Activated CD4-positive, alpha-beta T cell treated with anti-CD3 and anti-CD28 coated beads for 24 hours (primary cell): ENCODE results near the gene ADAMTSL4.

ENCODE experiments used
- DNase-seq, 2 donors: peaks; one replicate each; pipeline ENCODE4 v3.0.0-alpha.2; 2020; ENCODE audit warnings: low read depth in 2 of 2

ADAMTSL4 gene

DNA sequence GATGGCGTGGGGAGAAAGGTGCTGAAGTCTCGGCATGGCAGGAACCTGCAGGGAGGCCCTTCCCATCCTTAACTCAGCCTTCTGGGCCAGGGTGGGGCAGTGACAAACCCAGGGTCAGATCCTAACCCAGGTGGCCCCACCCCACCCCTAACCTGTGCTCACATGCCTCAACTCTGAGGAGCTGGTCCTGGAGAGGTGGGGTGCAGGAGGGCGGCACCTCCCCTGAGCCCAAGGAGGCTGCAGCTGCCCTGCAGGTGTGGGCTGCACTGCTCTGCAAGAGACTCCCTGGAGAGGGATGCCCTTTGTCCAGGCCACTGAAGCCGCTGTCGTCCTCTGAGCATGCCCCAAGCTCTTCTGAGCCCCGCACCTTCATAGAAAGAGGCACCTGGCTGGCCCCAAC, 15.2 kb upstream of the ADAMTSL4 start:
- no peak for DNase-seq

DNA sequence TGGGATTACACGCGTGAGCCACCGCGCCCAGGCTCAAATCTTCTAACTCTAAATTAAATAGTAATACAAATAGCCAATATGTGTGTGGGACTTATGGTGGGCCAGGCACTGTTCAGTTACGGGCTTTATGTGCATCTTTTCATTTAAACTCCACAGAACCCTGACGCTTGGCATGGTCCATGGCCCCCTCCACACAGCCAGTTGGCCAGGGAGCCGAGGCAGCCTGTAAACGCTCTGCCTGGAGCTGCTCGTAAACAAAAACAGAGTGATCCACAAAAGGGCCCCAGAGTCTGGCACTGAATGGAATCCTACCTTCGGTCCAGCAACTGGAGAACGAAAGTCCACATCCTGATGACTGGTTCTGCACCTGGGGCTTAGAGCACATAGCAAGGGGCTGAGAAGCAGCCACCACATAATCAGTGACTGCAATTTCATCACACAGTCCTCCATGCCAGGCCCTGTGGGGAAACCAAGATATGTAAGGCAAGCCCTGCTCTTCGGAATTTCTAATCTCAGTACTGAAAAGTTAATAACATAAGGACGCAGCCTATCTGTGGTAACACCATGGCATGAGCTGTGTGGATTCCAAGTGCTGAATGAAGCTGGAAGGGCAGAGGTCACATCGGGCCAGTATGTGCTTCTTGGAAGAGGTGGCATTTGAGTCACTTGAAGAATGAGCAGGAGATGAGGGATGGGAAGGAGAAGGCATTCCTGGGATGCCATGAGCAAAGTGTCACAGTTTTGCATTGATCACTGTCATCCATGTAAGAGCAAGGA, 13.5 kb upstream of the ADAMTSL4 start:
- no peak for DNase-seq

DNA sequence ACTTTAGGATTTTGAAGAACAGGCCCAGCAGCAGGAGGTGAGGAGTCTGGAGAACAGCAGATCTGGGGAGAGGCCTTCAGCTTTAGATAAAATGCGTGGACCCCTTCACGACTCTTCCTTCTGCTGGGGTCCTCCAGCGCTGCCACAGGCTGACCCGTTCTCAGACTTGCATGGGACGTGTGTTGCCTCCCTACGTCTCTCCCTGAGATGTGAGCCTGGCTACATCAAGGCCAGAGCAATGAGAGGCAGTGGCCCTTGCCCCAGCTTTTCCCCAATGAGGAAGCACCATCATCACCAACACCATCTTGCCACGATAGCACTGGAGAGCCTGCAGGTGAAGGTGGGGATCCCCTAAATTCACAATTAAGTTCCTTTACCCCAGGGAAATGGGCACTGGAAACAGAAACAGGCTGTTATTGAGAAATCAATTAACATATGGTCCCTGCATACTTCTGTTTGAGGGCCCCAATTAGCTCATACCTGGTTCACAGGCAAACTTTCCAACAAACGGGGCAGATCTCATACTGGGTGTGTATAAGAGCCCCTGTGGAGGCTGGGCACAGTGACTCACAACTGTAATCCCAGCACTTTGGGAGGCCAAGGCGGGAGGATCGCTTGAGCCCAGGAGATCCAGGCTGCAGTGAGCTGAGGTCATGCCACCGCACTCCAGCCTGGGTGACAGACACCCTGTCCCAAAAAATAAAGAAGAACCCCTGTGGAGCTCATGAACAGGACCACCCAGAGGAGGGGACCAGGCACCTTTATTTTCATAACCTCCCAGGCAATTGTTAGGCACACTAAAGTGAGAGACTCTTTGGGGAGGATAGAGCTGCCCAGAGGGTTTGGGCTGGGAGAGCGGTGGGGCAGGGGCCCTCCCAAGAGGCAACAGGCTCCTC, 12.1 kb upstream of the ADAMTSL4 start:
- DNase-seq: no peak

DNA sequence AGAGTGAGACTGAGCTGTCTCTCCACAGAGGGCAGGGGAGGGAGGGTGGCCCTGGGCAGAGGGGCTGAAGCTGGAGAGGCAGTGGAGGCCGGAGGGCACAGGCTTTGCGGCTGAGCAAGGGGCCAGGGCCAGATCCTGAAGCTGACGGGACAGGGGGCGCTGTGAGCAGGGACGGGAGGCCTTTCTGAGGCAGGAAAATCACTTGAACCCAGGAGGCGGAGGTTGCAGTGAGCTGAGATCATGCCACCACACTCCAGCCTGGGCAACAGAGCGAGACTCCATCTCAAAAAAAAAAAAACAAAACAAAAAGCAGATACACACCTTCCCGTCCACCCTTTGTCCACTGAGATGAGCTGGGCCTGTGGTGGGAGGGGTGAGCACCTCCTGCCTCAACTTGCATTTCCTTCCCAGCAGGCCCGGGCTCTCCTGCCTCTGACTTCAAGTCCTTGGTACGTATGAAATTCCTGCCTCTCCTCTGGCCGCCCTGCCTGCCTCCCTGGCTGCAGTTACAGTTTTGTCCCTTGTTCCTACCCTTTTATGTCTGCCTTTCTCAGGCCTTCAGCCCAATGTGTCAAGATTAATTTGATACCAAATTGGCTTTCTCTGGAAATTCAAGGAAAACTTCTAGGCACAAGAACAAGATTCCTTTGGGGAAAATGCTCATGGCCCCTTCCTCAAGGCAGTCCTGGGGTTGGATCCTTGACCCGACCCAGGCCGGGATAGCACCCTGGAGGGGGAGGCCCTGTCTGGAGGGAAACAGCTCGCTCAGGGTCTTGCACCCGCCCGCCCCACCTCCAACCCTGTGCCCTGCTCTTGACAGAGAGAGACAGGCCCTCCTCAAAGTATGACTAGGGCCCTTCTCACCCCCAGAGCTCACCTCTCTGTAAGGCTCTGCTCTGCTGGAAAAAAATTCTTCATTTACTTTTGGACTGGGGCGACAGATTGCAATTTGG, 11.2 kb upstream of the ADAMTSL4 start:
- no peak for DNase-seq

DNA sequence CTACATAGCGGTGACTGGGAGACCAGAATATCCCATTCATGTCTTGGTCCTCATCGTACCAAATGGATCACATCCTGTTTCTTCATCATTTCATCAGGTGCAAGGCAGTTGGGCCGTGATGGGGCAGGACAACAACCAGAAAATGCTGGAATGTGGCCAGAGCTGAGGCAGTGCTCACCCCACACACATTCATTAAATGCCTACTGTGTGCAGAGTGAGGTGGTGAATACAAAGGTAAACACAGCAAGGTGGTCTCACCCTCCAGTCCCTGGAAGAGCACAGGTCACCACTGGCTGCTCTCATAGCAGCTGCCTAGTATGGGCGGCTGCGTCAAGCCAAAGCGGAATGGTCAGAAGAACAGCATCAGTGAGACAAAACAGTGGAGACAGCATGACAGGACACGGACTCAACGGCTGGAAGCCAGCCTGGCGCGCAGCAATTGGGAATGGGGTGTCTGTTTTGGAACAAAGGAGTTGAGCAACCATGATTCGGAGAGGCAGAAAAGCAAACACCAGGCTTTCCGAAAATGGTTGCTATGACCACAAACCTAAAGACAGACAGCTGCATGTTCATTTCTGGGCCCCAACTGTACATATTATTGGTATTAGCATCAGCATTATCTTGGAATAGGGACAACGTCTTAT, 5.6 kb upstream of the ADAMTSL4 start:
- DNase-seq: no peak

DNA sequence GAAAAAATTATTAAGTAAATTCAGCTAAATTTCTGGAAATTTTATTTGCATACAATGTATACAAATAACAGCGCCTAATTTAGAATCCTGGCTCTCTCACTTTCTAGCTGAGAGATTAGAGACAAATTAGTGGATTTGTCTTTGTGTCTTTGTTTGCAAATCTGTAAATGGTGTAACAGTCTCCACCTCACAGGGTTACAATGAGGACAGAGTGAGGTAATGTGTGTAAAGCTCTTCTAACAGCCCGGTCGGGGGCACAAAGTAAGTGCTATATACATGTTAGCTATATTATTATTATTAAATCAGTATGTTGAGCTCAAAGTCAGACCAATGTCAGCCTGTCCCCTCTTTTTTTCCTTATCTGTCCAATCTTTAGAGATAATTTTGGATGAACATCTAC, 5.0 kb upstream of the ADAMTSL4 start:
- no peak for DNase-seq

DNA sequence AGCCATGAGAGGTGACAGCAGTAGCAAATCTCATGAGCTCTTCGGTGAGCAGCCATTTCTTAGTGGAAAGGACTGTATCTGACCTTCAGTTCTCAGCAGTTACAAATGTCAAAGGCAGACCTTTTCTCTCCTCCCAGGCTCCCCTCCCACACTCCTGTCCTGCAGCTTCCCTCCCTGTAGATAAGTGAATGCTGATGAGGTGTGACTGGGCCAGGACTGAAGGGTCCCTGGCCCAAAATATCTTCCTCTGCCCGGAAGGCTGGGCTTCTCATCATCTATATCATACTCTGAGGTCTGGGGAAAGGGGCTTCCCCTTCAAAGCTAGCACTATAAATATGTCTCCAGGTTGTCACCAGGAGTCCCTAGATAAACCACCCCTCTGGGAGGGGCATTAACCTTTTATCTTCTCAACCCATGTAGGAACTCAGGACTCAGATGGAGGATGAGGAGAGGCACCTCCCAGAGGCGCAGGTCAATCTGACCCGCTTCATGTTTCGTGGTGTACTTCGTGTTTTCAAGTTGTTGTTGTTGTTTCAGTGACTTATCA, 3.6 kb upstream of the ADAMTSL4 start:
- DNase-seq: no peak

DNA sequence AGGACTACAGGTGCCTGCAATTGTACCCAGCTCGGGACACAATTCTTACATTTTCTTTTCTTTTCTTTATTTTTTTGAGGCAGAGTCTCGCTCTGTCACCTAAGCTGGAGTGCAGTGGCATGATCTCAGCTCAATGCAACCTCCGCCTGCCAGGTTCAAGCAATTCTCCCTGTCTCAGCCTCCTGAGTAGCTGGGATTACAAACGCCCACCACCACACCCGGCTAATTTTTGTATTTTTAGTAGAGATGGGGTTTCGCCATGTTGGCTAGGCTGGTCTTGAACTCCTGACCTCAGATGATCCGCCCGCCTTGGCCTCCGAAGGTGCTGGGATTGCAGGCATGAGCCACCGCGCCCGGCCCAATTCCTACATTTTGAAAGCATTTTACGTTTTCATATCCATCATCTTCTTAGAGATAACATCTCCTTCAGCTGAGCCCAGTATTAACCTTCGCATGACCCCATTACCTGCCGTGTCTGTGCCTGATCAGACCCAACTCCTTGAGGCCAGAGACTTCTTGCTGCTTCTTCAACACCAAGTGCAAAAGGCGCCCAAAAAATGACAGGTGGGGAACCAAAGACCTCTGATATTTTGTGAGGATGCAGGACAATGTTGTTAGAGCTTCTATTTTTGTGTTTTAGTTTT, 2.8 kb upstream of the ADAMTSL4 start:
- DNase-seq: no peak

DNA sequence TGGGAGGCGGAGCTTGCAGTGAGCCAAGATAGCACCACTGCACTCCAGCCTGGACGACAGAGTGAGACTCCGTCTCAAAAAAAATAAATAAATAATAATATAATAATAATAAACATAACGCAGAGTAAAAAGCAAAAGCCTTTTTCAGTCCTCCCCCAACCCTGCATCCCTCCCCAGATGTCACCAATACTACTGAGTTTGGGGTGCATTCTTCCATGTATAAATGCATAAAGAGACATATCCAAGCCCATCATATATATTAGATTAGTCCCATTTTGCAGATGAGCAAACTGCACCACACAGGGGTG, 930 bp upstream of the ADAMTSL4 start:
- no peak for DNase-seq

DNA sequence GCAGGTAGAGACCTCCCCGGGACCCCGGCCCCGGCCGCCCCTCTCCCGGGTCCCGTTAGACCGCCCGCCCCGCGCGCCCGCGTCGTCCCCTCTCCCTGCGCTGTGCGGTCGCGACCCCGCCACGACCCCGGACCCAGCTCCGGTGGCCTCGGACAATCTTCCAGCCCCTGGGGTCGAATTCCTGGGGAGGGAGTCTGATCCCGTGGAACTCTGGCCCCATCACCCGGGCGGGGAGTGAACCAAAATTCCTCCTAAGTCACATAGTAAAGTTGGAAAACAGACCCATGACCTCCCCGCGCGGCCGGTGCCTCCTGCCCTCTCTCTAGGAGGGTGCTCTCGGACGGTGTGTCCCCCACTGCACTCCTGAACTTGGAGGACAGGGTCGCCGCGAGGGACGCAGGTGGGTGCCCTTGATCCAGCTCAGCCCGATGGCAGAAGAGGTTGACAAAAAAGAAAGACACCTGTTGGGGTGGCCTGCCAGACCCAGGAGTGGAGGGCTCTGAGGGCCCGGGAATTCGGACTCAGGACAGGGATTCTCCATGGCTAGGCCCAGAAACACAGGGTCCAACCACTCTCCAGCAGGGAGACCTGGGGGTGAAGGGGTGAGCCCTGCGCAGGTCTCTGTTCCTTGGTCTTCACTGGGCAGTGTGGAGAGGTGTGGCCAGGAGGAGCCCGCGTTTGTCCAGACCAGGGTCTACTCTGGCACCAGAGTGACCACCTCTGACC, 451 bp downstream of the ADAMTSL4 start:
- no peak for DNase-seq

DNA sequence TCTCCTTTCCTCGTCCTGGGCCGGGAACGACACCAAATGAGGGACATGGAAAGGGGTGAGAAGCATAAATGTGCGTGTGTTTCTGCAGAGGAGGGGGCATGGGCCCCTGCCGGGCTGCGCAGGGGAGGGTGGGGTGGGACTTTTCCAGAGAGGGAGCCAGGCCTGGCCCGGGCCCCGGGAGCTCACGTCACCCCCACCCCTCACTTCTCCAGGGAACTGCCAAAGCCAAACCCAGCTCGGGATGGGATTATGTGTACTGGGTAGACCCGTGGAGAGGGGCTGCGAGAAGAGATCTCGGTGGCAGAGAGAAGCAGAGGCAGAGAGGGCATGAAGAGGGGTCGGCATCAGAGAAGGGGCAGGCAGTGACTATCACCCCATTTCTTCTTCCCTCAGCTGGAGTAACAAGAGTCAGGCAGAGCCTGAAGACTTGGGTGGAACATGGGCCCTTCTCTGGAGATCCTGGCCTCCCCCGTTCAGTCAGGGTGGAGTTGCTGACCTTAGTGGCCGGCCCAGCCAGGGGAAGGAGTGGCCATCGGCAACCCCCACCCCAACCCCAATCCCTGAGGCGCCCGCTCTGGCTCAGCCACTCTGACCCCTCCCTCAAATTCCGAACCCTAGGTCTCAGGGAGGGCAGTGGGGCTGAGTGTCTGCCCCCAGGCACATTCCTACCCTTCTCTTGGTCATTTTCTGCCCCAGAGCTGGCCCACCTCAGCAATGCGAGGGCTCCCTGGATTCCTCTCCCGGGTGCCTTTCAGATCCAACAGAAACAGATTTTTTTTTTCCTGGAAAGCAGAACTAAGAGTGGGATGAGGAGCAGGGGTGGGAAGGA, 1.2 kb downstream of the ADAMTSL4 start:
- DNase-seq: no peak

DNA sequence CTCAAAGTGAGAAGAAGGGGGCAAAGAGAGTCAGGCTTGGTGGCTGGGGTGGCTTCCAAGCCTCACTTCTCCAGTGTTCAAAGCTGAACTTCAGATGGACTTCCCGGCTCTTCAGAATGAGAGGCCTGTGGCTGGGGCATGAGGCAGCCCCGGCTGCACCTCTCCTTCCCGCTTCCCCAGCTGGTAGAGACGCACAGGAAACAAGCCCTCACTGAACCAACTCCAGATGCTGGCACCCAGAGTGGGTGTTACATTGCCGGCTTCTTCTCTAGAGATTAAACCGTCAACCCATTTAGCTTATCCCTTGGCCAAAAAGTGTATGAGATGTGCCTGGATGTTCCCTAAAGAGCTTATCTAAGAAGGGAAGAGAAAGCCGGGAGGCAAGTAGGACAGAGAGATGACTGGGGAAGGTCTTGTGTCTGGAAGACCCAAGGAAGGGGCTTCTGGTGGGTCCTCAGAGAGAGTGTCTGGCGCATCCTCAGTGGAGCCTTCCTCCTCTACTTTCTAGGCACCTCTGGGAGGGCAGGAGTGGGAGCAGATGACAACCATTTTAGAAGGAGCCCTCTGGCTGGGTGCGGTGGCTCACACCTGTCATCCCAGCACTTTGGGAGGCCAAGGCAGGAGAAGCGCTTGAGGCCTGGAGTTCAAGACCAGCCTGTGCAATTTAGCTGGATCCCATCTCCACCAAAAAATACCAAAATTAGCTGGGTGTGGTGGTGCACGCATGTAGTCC, 2.0 kb downstream of the ADAMTSL4 start:
- DNase-seq: no peak

DNA sequence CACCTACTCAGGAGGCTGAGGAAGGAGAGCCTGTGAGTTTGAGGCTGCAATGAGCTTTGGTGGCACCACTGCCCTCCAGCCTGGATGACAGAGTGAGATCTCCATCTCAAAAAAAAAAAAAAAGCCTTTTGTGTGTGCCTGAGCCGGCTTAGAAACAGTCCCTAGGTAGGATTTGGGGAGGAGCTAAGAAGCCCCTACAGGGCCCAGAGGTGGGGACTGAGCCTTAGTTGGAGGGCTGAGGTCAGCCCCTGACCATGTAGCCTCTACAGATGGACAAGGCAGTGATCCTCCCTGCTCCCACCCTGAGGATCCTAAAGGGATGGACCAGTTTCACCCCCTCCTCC, 2.5 kb downstream of the ADAMTSL4 start:
- no peak for DNase-seq

DNA sequence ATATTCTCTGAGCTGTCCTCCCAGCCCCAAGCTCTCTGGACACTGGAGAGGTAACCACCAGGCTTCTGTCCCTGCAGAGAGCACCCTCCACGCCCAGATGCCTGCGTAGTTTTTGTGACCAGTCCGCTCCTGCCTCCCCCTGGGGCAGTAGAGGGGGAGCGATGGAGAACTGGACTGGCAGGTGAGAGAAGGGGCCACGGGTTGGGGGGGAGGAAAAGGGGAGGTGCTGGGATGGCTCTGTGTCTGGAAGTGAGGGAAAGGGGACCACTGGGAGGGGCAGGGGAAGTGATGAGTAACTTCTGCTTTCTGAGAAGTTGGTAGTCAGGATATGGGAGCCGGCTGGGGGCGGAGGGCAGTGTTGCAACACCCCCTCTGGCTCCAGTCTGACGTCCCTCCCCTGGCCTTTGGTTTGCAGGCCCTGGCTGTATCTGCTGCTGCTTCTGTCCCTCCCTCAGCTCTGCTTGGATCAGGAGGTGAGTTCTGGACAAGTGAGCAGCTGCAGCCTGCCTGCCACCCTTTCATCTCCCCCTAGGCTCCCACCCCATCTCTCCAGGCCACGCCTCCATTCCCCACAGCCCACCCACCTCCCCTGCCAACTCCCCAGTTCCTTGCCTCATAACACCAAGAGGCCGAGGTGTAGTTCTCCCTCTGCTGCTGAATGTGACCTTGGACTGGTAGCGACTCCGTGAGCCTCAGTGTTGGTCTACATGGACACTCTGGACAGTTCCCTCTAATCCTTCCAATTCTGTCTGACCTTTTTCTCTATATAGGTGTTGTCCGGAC, 3.1 kb downstream of the ADAMTSL4 start:
- no peak for DNase-seq

DNA sequence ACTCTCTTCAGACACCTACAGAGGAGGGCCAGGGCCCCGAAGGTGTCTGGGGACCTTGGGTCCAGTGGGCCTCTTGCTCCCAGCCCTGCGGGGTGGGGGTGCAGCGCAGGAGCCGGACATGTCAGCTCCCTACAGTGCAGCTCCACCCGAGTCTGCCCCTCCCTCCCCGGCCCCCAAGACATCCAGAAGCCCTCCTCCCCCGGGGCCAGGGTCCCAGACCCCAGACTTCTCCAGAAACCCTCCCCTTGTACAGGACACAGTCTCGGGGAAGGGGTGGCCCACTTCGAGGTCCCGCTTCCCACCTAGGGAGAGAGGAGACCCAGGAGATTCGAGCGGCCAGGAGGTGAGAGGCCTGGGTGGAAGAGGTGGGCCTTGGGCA, 3.7 kb downstream of the ADAMTSL4 start:
- no peak for DNase-seq

DNA sequence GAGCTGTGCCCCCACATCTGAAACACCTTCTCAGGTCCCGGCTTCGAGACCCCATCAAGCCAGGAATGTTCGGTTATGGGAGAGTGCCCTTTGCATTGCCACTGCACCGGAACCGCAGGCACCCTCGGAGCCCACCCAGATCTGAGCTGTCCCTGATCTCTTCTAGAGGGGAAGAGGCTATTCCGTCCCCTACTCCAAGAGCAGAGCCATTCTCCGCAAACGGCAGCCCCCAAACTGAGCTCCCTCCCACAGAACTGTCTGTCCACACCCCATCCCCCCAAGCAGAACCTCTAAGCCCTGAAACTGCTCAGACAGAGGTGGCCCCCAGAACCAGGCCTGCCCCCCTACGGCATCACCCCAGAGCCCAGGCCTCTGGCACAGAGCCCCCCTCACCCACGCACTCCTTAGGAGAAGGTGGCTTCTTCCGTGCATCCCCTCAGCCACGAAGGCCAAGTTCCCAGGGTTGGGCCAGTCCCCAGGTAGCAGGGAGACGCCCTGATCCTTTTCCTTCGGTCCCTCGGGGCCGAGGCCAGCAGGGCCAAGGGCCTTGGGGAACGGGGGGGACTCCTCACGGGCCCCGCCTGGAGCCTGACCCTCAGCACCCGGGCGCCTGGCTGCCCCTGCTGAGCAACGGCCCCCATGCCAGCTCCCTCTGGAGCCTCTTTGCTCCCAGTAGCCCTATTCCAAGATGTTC, 4.3 kb downstream of the ADAMTSL4 start:
- DNase-seq: no peak

DNA sequence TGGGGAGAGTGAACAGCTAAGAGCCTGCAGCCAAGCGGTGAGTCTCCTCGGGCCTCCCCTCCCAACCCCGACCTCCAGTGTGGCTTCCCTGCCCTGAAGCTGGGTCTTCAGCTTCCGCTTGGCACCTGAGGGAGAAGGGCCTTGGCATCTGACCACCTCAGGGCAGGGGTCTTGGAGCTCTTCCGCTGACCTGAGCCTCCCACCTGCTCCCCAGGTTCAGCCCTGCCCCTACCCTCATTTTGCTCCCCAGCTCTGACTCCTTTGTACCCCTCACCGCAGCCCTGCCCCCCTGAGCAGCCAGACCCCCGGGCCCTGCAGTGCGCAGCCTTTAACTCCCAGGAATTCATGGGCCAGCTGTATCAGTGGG, 4.9 kb downstream of the ADAMTSL4 start:
- no peak for DNase-seq
